Measurements from ENCODE around the gene TMEM176B.

DNA sequence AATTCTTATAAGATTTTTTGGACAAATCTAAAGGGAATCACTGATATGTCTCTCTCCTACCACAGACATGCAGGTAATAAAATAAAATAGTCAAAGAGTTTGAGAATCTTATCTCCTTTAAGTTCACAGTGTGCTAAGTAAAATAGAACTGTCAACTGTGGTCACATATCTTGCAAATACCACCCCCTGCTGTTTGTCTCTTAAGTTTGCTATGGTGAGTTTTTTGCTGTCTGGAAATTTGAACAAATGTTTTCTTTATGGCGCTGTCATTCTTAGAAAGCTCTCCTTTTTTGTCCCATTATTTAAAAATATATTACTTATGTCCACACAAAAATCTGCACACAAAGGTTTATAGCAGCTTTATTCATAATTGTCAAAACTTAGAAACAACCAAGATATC, 43.3 kb downstream of the TMEM176B start:
- TF ChIP-seq, protein P1, sequence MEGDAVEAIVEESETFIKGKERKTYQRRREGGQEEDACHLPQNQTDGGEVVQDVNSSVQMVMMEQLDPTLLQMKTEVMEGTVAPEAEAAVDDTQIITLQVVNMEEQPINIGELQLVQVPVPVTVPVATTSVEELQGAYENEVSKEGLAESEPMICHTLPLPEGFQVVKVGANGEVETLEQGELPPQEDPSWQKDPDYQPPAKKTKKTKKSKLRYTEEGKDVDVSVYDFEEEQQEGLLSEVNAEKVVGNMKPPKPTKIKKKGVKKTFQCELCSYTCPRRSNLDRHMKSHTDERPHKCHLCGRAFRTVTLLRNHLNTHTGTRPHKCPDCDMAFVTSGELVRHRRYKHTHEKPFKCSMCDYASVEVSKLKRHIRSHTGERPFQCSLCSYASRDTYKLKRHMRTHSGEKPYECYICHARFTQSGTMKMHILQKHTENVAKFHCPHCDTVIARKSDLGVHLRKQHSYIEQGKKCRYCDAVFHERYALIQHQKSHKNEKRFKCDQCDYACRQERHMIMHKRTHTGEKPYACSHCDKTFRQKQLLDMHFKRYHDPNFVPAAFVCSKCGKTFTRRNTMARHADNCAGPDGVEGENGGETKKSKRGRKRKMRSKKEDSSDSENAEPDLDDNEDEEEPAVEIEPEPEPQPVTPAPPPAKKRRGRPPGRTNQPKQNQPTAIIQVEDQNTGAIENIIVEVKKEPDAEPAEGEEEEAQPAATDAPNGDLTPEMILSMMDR (IDR thresholded peaks at IDR 0.05) = peak; percentile 49 to 60 (median 56)
- no peak for TF ChIP-seq POLR2A (IDR thresholded peaks at IDR 0.05)
